LoVo (cell line): ENCODE data around the gene TMEM272.

Source experiments
- DNase-seq: peaks from one replicate; pipeline ENCODE4 v3.0.0-alpha.2; 2016; ENCODE audit warnings: low spot score

TMEM272 gene, protein sequence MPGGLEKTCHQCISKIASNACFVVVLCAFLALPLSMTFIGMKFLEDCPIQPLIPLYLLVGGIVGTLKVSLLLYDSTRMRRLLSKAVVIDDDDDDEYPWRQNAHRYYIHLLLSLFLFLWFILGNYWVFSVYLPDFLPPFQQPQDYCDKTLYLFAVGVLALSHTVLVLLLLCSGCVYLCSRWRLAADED

DNA sequence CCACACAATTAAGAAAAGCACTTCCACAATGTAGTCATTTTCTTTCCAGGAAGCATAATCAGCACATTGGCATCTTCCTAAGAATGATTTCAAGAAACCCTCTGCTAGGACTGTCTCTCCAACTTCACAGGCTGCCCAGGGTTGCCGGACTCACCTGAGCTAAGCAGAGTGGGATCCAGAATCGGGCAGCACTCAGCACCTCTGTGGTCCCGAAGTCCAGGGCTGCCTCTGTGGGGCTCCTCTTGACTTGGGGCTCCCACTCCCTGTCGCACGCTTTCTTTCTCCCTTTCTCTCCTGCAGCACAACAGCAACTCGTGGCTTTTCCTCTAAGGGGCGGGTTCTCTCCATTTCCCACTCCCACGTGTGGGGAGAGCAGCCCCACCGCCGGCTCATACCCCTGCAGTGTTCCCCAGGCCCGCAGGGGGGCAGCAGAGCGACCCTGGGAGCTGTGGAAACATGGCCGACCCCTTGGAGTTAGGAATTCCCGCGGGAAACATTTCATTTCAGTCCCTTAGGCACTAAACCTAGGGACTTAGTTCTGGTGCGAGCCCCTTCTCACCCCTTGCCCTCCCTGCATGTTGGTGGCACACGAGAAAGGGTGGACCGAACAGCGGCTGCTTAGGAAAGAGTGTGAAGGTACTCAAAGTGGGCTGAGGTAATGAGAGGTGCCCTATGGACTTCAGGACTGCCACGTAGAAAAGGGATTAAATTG lies at the start of gene TMEM272:
Gene TMEM272, minus strand, starts transcription at position 316 of the 712 bp plus-strand sequence. CDS start 6,647 bp downstream, outside the sequence.
- DNase-seq = peak; percentile 49

DNA sequence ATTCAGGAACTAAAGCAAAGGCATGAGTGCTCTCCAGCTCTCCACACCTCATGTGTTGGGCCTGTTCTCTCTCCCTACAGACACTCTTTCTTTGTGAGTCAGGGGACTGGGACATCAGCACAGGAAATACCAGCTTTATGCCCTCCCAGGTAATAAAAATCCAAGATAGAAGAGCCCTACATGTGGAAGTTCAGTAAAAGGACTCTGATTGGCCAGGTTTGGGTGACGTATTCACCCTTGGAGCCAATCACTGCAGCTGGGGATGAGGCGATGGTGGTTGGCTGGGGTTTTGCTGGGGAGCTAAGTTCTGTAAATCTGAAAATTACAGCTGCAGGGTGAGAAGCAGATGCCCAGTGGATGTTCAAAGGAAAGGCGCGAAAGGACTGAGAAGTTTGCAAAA lies 49.3 kb upstream of the TMEM272 start:
- DNase-seq = no peak

DNA sequence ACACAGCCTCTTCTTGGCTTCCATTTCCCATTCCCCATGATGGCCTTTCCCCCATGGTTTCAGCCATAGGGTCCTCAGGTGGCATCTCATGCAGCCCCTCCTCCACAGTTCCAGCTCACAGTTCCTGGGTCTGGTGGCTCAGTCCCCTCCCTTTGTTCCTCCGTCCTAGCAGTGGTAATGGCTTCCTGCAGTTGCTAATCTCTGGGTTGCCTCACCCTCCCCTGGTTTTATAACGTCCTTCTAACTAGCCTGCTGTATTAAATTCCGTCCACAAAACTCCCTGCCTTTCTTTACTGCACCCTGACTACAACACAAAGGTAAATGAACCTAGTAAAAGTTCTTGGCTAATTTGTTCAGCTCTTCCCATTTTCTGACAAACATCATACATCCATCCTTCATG lies 47.7 kb upstream of the TMEM272 start:
- no peak for DNase-seq

DNA sequence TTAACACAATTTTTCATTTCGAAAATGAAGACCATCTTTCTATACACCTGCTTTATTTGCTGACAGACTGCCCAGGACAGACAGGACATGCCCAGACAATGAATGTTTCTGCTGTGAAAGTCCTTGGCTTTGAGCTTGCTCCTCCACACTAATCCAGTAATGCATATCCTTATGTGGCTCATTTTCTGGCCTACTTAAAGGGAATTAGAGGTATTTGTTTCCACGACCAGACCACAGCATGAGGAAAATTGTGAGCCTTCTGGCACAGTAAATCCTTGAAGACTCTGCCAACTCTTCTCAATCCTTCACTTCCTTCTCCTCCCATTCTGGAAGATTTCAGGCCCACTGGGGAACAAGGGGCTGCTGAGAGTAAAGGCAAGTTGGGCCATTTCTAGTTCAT lies 42.5 kb upstream of the TMEM272 start:
- no peak for DNase-seq

DNA sequence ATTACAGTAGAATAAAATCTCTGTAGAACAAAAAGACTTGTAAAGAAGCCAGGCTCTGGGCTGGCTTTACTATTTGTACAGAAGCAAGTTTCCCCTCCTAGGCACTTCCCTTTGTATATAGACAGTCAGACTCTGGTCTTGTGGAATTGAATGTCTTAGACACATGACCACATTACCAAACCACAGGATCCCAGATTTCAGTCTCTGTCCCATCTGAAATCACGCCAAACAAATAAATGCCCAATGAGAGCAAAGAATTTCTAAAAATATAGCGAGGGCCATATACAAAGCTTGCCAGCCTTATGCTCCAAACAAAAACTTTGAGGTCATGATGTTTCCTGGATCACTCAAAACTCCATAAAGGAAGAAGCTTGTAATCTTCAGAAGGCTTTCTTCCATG lies 40.7 kb upstream of the TMEM272 start:
- DNase-seq = no peak

DNA sequence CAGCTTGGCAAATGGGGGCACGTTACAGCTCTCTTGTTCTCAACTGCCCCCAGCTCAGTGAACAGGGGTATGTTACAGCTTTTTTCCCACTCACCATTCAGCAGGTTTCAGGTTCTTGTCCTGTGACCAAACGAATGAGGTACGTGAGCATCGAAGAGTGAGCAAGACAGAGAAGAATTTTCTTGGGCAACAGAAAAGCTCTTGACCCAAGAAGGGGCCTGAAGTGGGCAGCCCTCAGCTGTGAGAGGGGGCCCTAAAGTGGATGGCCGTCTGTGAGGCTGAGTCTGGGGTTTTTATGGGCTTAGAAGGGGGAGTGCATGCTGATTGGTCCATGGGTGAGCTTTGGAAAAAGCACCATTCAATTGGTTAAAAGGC lies 38.2 kb upstream of the TMEM272 start:
- no peak for DNase-seq

DNA sequence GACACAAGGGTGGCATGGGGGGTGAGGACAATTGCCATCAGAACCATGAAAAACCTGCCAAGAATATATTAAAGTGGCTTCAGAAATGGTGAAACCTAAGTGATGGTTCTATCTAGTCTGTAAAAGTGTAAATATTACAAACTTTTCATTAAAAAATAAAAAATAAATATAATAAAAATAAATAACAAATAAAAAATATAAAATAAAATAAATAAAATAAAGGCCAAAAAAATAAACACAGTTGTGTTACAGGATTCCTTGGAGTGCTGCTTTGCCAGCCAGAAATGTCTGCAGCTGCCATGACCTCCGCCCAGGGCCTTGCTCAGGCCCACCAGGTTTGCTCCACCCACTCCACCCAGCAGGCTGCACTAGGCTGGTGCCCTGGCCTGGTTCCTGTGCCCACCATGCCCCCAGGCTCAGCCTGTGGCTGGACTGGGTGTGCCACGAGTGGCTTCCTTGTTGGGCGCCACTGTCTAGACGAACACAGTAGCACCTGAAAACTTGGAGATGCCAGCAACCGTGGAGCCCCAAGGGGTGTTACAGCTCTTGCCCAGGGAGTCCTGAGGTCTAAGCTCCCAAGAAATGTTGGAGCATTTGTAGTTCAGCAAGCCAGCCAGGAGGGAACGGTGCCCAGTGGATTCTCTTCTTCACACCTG lies 37.7 kb upstream of the TMEM272 start:
- no peak for DNase-seq

DNA sequence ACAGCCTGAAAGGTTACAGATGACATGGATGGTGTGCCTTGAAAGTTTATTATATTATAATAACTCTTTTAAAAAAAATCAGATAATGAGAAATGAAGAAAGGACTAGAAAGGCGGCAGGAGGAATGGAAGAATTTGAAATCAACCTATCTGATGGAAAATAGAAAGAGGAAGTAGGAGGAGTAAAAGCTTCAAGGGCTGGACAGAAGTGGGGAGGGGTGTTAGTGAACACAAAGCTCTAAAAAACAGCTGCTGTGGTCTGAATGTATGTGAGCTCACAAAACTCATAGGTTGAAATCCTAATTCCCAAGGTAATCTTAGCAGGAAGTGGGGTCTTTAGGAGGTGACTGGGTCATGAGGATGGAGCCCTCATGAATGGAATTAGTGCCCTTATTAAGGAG lies 36.3 kb upstream of the TMEM272 start:
- DNase-seq = no peak

DNA sequence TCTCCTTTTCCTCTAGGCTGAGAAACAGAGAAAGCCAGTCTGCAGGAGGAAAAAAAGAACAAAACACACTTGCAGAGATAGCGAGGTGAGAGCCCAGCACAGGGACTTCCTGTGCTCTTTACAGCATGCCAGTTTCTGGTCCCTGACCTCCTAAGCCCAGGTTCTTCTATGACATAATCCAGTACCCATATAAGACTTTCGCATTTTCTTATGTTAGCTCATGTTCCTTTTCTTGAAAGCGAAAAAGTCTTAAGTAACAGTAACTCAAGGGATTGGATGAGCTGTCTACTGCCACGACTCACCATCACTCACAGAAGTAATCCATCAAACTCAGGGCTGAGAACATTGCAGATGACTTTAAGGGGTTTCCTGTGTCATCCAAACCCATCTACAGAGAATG lies 34.2 kb upstream of the TMEM272 start:
- no peak for DNase-seq

DNA sequence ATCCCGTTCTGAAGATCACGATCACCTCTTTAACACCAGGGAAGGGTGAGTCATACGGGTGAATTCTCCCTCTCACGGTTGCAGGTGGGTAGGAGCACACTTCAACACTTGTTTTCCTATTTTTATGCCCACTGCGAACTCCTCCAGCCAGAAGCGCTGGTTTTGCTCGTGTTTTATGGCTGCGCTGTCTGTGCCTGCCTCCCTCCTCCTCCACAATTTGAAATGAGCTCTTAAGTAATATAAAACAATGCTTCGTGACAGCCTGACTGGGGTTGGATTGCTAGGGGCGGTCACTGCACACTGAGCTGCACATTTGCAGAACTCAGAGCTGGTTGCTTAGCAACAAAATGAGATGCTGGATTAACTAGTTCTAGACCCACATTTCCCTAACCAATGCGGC lies 29.7 kb upstream of the TMEM272 start:
- DNase-seq = no peak

DNA sequence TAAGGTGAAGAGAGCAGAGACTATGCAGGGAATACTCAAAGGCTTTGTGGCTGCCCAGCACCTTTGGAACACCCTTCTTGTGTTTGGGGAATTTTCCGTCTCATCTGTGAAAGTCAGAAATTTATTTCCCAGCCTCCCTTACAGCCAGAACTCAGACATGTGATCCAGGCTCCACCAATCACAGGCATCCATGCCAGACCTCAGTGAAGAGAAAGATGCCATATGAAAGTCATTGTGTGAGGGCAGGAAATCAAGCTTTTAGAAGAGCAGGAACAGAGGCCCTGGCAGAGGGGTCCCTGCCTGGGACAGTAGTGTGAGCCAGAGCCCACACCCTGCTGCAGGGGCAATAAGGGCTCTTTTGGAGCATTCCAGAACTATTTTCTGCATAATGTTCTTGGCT lies 28.9 kb upstream of the TMEM272 start:
- no peak for DNase-seq

DNA sequence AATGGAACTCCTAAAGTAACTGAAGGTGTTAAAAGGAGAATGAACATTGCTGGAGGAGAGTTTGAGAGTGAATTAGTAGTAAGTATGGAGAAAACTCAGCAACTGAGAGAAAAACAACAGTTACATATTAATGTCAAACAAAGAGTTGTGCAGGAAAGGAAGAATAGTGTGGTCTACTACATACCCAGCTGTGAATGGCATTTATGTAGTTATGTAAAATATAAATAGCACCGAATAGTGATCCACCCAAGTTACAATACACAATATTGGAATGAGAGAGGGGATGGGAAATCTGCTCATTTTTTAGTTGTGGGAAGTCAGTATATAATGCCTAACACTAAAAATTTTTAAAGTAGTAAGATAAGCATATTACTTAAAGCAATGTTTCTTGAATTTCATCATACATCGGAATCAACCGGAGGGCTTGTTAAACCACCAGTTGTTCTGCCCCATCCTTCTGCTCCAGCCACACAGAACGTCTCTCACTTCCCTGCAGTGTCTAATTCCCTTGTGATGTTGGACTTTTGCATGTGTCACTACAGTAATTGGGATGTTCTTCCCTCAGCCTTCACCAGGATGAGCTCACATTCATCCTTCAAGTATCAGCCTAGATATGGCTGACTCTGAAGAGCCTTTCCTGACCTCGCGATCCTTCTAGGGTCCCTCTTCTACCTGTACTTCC lies 28.3 kb upstream of the TMEM272 start:
- no peak for DNase-seq

DNA sequence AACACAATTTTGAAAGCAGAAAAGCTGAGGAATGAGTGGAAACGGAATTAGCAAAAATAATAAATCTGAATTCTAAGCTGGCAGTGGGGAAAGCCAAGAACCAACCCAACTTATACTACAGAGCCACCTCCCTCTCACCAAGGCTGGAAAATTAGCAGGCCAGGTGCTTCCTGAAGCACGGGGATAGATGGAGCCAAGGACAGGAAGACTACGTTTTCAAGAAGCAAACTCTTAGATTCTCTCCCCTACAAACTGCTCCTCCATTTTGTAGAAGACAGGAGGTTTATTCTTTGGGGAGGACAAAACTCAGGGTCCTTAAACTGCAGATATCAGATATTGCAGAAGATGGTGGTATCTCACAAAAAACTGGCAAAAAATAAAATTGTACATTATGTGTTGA lies 25.6 kb upstream of the TMEM272 start:
- DNase-seq = no peak

DNA sequence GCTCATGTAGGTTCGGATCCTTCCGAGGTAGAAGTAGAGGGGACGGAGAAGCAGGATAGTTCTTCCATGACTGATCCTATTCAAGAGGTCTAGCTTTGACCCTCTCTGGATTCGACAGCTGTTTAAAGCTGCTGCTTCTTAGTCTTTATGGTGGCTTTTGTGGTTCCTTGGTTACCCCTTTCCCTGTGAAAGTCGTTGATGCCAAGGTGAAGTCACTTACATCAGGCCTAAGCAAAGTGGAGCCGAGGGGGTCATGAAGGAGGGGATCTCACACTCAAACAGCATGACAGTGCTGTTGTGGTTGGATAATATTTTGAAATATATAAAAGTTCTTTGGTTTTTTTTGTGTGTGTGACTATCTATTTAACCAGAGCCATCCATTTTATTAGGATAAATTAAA lies 24.9 kb upstream of the TMEM272 start:
- no peak for DNase-seq

DNA sequence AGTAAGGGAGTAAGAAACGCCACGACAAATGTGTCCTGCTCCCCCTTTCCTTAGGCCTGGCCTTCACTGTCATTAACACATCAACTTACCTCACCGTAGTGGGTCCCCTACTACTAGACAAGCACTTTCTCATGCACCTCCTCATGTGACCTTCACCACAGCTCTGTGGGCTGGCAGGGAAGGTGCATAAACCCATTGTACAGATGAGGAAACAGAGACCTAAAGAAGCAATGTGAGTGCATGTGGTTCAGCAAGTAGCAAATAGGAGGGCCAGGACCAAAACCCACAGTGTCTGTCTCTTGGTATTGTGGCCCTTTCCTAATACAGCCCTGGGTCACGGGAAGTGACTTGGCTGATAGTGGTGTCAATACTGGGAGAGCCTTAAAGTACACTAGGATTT lies 22.1 kb upstream of the TMEM272 start:
- DNase-seq = no peak

DNA sequence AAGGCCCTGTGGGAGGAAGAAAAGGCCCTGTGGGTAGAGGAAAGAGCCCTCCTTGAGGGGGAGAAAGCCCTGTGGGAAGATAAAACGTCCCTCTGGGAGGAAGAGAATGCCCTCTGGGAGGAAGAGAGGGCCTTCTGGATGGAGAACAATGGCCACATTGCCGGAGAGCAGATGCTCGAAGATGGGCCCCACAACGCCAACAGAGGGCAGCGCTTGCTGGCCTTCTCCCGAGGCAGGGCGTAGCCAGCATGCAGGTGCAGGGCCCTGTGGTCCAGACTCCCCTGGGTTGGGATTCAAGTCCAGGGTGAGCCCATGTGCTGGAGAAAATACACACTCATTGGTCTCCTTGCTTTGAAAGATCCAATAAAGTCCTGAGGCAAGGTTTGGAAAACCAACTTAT lies 20.9 kb upstream of the TMEM272 start:
- no peak for DNase-seq

DNA sequence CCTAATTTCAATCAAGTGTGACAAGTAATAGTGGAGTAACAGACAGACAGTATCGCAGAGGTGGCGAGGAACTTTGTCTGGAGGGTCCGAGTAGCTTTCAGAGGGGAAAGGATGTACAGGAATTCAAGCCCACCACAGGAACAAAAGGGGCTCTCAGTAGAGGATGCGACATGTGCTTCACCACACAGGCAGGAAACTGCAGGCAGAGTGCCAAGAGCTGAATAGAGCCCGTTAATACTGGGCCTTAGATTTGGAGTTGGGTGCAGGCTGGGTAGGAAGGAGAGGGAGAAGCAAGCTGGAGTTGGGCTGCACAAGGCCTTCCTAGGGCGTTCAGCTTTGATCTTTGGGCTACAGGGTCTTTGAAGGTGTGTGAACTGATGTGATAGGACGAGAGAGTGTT lies 18.0 kb upstream of the TMEM272 start:
- no peak for DNase-seq

DNA sequence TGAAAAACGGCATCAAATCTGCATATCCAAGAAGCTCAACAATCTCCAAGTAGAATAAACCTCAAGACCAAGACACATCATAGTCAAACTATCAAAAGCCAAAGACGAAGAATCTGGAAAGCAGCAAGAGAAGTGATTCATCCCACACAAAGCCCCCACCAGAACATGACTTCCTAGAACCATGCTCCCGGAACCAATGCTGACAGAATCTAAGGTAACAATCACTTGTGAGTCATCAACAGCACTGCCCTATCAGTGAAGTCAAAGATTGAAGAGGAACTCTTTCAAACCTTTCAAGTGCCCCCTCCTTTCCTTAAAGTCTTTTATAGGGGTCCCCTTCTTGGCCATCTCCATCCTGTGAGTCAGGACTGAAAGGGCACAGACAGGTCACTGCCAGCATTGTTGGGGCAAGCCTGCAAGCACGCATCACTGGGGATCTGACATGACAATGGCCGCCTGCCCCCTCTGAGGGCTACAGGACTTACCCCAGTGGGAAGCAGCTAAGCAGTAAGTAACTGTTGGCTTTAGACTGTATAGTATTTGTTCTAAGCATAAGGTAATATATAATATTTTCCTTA lies 16.8 kb upstream of the TMEM272 start, which contains the start of gene CCDC70:
Gene CCDC70, plus strand, starts transcription at position 247 of the 578 bp plus-strand sequence. CDS start 3,443 bp downstream, outside the sequence.
- no peak for DNase-seq

DNA sequence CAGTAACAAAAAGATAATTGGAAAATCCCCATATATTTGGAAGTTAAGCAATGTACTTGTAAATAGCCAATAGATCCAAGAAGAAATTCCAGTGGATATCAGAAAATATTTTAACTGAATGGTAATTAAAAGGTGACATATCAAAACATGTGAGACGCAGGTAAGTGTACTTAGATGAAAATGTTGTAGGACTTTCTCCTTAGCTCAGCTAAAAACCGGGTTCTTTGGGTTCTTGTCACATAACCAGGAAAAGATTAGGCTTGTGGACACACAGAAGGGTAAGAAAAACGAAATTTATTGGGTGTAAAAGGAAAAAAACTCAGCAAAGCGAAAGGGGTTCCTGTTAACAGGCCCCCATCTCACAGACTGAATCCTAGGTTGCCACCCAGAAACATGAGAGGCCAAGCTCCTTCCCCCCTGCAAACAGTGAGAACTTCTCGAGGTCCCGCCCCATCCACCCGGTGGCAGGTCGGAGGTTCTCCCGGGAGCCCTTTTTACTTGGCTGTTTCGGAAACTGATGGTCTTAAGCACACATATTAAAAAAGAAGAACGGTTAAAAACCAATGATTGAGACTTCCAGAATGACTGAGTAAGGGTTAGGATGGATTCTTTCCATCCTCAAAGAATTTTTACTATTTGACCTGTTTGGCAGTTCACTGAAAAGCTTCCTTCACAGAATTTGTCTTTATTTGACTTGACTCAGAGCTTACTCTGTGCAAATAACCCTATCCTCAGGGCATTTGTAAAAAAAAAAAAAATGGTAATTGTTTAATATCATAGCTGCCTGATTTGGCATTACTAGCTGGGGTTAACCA lies 13.7 kb upstream of the TMEM272 start:
- DNase-seq = no peak

DNA sequence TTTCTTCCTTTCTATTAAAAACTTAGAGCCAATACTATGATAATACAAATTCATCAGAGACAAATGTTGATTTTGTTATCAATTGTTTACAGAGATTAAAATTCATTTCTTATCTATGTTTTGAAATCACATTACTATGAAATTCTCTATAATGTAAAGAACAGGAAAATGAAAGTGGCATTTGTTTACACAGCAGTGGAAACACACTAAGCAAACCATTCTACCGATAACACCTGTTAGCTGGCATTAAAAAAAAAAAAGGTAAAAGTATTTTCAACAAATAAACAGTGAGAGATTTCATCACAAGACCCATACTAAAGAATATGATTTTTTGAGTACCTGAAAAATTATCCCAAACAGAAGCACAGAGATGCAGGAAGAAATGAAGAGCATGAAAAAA lies 12.0 kb upstream of the TMEM272 start:
- peak; percentile 22 for DNase-seq

DNA sequence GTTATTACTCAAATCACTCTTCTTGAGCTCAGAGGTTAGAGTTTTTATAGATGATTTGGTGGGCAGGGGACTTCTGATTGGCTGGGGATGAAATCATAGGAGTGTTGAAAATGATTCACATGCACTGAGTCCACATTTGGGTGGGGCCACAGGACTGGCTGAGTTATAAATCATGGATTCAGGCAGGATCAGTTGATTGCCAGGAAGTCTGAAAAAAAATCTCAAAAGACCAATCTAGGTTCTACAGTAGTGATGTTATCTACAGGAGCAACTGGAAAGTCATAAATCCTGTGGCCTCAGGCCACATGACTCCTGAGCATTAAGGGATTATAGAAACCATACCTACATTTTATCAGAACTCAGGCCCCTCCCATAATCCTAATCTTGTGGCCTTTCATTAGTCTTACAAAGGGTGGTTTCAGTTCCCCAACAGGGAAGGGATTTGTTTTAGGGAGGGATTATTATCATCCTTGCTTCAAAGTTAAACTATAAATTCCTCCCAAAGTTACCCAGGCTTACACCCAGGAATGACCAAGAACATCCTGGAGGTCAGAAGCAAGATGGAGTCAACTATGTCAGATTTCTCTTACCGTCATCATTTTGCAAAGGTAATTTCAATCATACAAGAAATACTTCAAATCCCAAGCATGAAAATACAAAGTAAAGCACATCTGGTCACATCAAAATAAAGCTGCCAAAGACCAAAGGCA lies 11.2 kb upstream of the TMEM272 start:
- peak; percentile 71 for DNase-seq
